NCI-H446 (cell line): Measurements from ENCODE around the gene AADACL4.
"Not testable (repeated sequence)": the region's sequence is repeated elsewhere in the genome, so short reads cannot be mapped to it uniquely, and the experiment has no call there.

Experiments
- DNase-seq, 2 experiments: peaks; one replicate each; lab custom pipeline; 2025; lab: John Stamatoyannopoulos, UW

AADACL4 gene

GRCh38 chr1:12629985-12630760 lies 13.7 kb upstream of the AADACL4 start:
- DNase-seq: no peak

- no peak for DNase-seq
Measured at GRCh38 chr1:12630946-12631530, 12.8 kb upstream of the AADACL4 start.

GRCh38 chr1:12631571-12631970 lies 12.3 kb upstream of the AADACL4 start:
- no peak for DNase-seq

GRCh38 chr1:12634156-12634555 lies 9.7 kb upstream of the AADACL4 start:
- DNase-seq: no peak

- DNase-seq: no peak
Measured at GRCh38 chr1:12634696-12635202, 9.1 kb upstream of the AADACL4 start.

GRCh38 chr1:12636098-12636950 lies 7.6 kb upstream of the AADACL4 start:
- peak in 1 of 2 experiments; percentile 44 for DNase-seq

- DNase-seq: no peak
Measured at GRCh38 chr1:12637693-12638092, 6.2 kb upstream of the AADACL4 start.

GRCh38 chr1:12640237-12640957 lies 3.5 kb upstream of the AADACL4 start:
- no peak for DNase-seq

GRCh38 chr1:12640958-12641272 lies 3.0 kb upstream of the AADACL4 start:
- no peak for DNase-seq

GRCh38 chr1:12643079-12643478 lies 806 bp upstream of the AADACL4 start:
- DNase-seq: no peak

GRCh38 chr1:12644237-12644636 lies 352 bp downstream of the AADACL4 start:
- no peak for DNase-seq

- DNase-seq: no peak
Measured at GRCh38 chr1:12644829-12645228, 944 bp downstream of the AADACL4 start.

- DNase-seq: not testable (repeated sequence)
Measured at GRCh38 chr1:12645401-12645800, 1.5 kb downstream of the AADACL4 start.

- DNase-seq: no peak
Measured at GRCh38 chr1:12648741-12649140, 4.9 kb downstream of the AADACL4 start.

GRCh38 chr1:12649971-12650421 lies 6.1 kb downstream of the AADACL4 start:
- DNase-seq: no peak

- no peak for DNase-seq
Measured at GRCh38 chr1:12654004-12654567, 10.2 kb downstream of the AADACL4 start.

- DNase-seq: no peak
Measured at GRCh38 chr1:12654657-12655056, 10.8 kb downstream of the AADACL4 start.

- DNase-seq: no peak
Measured at GRCh38 chr1:12656575-12656974, 12.7 kb downstream of the AADACL4 start.

- no peak for DNase-seq
Measured at GRCh38 chr1:12657060-12657884, 13.4 kb downstream of the AADACL4 start.

GRCh38 chr1:12657885-12658512 lies 14.1 kb downstream of the AADACL4 start:
- DNase-seq: not testable (repeated sequence)
